GM12865 (cell line): Measurements from ENCODE around the gene MARCHF10.

Experiments used
- DNase-seq: peaks from one replicate; pipeline ENCODE4 v3.0.0; 2010; ENCODE audit warnings: low read depth
- H3K4me3 ChIP-seq: 2 replicates; pipeline ENCODE4 v1.5.1; 2011; ENCODE audit warnings: mild to moderate bottlenecking, low read depth, low read length, control low read depth
- TF ChIP-seq, protein P1 (sequence below): IDR thresholded peaks from 2 replicates; pipeline ENCODE4 v1.5.1; 2011; ENCODE audit warnings: low read length, control low read depth, low read depth, inconsistent platforms; ENCODE audit not compliant: insufficient read depth; ENCODE audit errors: missing control alignments

The MARCHF10 gene

DNA sequence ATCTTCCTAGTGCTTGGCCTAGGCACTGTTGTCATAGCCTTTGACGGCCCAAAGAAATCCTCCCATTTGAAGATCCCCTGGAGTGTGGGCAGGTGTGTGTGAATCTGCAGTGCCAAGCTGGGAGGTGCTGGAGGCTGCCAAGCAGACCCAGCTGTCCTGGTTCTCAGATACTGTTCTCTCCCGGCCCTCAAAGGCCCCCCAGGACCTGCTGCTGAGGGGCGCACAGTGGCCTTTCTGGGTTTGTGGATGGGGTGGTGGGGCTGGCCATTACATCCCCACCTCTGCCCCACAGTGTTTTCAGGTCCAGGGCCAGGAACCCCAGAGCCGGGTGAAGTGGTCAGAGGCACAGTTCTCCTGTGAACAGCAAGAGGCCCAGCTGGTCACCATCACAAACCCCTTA is 120.1 kb downstream of the MARCHF10 start:
- no peak overlapping the region for H3K4me3 ChIP-seq
- TF ChIP-seq, protein P1, sequence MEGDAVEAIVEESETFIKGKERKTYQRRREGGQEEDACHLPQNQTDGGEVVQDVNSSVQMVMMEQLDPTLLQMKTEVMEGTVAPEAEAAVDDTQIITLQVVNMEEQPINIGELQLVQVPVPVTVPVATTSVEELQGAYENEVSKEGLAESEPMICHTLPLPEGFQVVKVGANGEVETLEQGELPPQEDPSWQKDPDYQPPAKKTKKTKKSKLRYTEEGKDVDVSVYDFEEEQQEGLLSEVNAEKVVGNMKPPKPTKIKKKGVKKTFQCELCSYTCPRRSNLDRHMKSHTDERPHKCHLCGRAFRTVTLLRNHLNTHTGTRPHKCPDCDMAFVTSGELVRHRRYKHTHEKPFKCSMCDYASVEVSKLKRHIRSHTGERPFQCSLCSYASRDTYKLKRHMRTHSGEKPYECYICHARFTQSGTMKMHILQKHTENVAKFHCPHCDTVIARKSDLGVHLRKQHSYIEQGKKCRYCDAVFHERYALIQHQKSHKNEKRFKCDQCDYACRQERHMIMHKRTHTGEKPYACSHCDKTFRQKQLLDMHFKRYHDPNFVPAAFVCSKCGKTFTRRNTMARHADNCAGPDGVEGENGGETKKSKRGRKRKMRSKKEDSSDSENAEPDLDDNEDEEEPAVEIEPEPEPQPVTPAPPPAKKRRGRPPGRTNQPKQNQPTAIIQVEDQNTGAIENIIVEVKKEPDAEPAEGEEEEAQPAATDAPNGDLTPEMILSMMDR = no peak
- no peak for DNase-seq

- TF ChIP-seq, protein P1 = no peak
- H3K4me3 ChIP-seq = no peak overlapping the region
- no peak for DNase-seq
Measured at GRCh38 chr17:62684179-62684578, 123.9 kb downstream of the MARCHF10 start.

DNA sequence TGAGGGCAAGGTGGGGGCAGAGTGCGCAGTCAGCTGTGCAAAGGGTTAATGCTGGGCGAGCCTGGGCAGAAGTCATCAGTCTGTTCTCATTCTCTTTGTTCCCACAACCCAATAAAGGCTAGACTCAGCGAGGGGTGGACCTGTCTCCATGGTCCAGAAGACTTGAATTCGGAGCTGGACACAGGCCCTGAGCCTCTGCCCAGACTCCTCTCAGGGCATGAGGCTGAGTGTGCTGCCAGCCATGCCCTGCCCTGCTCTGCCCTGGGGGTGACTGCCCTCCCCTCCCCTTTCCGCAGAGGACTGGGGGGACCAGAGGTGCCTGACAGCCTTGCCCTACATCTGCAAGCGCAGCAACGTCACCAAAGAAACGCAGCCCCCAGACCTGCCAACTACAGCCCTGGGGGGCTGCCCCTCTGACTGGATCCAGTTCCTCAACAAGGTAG is 126.2 kb downstream of the MARCHF10 start:
- no peak overlapping the region for H3K4me3 ChIP-seq
- no peak for DNase-seq
- TF ChIP-seq, protein P1 = no peak

DNA sequence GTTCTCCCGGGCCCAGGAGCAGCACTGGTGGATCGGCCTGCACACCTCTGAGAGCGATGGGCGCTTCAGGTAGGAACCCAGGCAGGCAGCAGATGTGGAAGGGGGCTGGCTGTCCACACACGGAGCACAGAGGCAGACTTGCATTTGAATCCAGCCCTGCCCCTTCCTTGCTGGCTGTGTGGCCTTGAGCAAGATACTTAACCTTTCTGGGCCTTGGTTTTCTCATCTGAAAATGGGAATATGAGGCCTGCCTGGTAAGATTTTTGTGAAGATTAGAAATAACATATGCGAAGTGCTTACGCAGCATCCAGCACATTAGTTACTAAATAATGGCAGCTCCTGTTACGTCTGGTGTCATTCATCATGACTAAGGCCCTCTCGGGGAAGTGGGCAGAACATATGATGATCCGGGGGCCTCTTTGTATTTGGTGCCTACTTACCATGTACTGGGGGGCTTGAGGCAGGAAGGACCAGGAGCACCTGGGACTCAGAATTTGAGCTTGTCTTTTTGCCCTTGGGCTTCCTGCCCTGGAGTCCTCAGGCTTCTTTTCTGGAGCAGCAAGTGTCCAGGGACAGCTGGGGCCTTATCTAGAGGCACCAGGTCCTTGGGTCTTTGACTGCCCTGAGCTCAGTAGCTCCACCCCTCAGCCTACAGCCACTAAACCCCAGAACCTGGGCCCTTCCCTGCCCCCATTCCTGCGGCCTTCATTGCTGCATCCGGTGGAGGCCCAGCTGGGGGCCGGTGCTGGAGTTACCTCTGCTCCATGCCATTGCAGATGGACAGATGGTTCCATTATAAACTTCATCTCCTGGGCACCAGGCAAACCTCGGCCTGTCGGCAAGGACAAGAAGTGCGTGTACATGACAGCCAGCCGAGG is 126.8 kb downstream of the MARCHF10 start:
- no peak for DNase-seq
- TF ChIP-seq, protein P1 = no peak
- no peak overlapping the region for H3K4me3 ChIP-seq

DNA sequence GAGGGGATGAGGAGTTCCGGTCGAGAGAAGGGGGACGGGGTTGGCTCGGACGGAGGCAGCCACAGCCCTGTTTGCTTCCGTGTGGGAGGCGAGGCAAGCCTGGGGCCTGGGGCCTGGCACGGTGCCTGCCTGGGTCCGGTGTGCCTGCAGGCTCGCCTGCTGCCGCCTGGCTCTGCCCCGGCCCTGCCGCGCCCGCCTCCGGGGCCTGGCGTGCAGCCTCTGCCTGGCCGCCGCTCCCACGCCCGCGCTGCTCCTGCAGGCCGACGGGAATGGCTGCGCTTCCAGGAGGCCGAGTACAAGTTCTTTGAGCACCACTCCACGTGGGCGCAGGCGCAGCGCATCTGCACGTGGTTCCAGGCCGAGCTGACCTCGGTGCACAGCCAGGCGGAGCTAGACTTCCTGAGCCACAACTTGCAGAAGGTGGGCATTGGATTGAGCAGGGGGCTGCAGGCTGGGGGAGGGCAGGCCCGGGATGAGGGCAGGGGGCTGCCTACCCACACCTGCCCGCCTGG is 127.5 kb downstream of the MARCHF10 start:
- DNase-seq = no peak
- TF ChIP-seq, protein P1 = no peak
- H3K4me3 ChIP-seq = no peak overlapping the region

- TF ChIP-seq, protein P1 = no peak
- no peak for DNase-seq
- no peak overlapping the region for H3K4me3 ChIP-seq
Measured at GRCh38 chr17:62679866-62680377, 128.2 kb downstream of the MARCHF10 start.
